Adrenal gland (tissue), 12 donors: ENCODE results near the gene HHATL. TPM values are rescaled to one million over a fixed set of nuclear protein-coding genes. Genes with fewer than 3 reads are reported as not detected.
A peak's percentile ranks its signal among the peaks of the same experiment; 100 is the strongest.

Experiments
- DNase-seq, 7 donors: peaks; one replicate each; pipeline ENCODE4 v3.0.0-alpha.2; 2019 to 2020
- H3K27ac ChIP-seq, 5 donors: fragments of 200-600 bp; sonication (generic) in 4 of 5; 1 replicate in 3 of 5; 2 replicates in 2 of 5; pipeline versions ENCODE4 v1.5.1 to v1.8.0; 2016 to 2020; ENCODE audit warnings: mild to moderate bottlenecking in 1 of 5
- H3K27me3 ChIP-seq: fragments of 200-600 bp; 2 replicates; pipeline ENCODE4 v1.8.0; 2021
- H3K36me3 ChIP-seq, 2 donors: fragments of 200-600 bp; replicated peaks in 1 of 2; 1 replicate in 1 of 2; 2 replicates in 1 of 2; pipeline versions ENCODE4 v1.5.1 to v1.8.0; 2018 to 2022
- H3K4me1 ChIP-seq, 2 donors: fragments of 200-600 bp; replicated peaks in 1 of 2; 1 replicate in 1 of 2; 2 replicates in 1 of 2; pipeline versions ENCODE4 v1.5.1 to v1.8.0; 2018 to 2021
- H3K4me3 ChIP-seq, 4 donors: fragments of 200-600 bp; sonication (generic) in 3 of 4; one replicate each; pipeline ENCODE4 v1.5.1; 2016 to 2018
- H3K9me3 ChIP-seq, 3 donors: fragments of 200-600 bp; sonication (generic) in 1 of 3; replicated peaks in 1 of 3; 1 replicate in 2 of 3; 2 replicates in 1 of 3; pipeline versions ENCODE4 v1.5.1 to v1.8.0; 2016 to 2021
- POLR2A ChIP-seq, 2 donors: fragments of 450-650 bp; IDR thresholded peaks; one replicate each; pipeline ENCODE4 v1.6.1; 2017; ENCODE audit warnings: antibody characterized with exemption in 2 of 2, mild to moderate bottlenecking in 2 of 2, moderate library complexity in 1 of 2
- WGBS, 4 donors: extraction: QIAGEN DNeasy Blood & Tissue Kit in 2 of 4; methylation state at CpG; one replicate each; pipeline versions ENCODE4 v1.1.5 to v1.1.7; 2013 to 2017; 5-methylcytosine and 5-hydroxymethylcytosine counted together
- intact Hi-C, 2 donors: fragments of 100-400 bp; cut with DNase I; formaldehyde crosslinking; loops; one replicate each; pipeline versions ENCODE4 v1.14.1 to v1.15.0; 2022 to 2023
- polyA plus RNA-seq, 3 donors: library from polyadenylated mRNA; stranded (reverse); fragments of 200-250 nt in 2 of 3; fragments of 350-450 nt in 1 of 3; fragmentation: Illumina TruSeq in 1 of 3; extraction: RNeasy Lipid Tissue Mini Kit (QIAGEN cat#74804) in 1 of 3; gene quantifications; one replicate each; pipeline ENCODE4 v1.2.3, GENCODE V29; 2013 to 2014
- total RNA-seq, 9 donors: library from RNA; depleted of rRNA in 4 of 9; stranded (reverse); fragments of >200 nt in 4 of 9; fragments of 120-200 nt in 1 of 9; fragmentation: NEBNext Ultra II Directional in 1 of 9; extraction: Animal tissue kit (Norgen Biotek cat#: 25700) in 1 of 9; gene quantifications; one replicate each; pipeline versions ENCODE4 v1.1.0 to v1.2.4, GENCODE V29; 2013 to 2023
- TF ChIP-seq, protein P1 (sequence below), 6 experiments: fragments of 450-650 bp in 4 of 6; fragments of 200-600 bp in 2 of 6; sonication (generic) in 1 of 6; IDR thresholded peaks; 1 replicate in 5 of 6; 2 replicates in 1 of 6; pipeline versions ENCODE4 v1.5.1 to v1.8.0; 2016 to 2021; ENCODE audit warnings: antibody characterized with exemption in 6 of 6, mild to moderate bottlenecking in 2 of 6, moderate library complexity in 1 of 6
- donor health status: healthy with polysubstance abuse.
- donor health status: Bipolar disorder and iron deficiency.
- donor health status: DM: yes; HTN: yes; CAD: no.
- donor health status: DM: no; HTN: no; CAD: no.
- donor health status: DM: no; HTN: no; CAD: no.
- donor health status: DM: yes; HTN: yes; CAD: no.

HHATL gene
- total and polyA plus RNA-seq, 12 donors, result 0.18 to 4.5 (median 0.73) TPM; not detected in 2

DNA sequence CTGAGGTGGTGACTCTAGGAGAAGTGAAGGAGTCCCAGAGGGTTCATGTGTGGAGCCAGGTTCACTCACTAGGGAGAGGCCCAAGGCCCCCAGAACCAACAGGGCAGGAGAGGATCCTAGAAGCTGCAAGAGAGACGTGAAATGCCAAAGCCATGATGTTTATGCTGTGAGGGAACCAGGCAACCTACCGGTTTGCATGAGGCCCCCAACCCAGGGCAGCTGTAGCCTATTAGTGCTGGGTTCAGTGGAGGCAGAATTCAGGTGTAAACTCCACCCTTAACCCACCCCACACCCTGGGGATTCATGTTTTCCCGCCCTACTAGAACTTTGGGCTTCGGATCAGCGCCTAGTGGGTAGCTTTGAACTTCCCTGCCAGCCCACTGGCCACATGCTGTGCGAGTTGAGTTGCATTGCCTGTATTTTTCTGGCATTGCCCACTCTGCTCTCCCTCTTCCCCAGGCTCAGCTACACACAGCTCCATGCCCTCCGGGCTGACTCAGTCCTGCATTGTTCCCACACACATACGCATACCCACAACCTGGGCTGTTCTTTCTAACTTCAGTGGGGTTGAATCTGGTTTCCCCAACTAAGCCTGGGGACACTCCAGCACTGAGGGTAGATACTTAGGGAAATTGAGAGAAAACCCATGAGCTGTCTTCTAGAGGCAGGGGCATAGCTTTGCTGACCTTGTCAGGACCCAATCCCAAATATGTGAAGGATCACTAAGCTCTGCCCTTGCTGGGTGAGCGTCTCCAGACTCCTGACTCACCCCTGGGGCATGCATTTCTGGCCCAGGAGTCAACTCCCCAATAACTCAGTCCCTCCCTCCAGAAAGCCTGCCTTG lies 51.1 kb downstream of the HHATL start:
- intact Hi-C loops, result loop anchor here (5.0 to 10.0 kb wide), 2 partner anchors 47 to 49 kb away; partner anchors contain the start of gene NKTR (in 2 of the 2)
- peaks cover 0 to 21% of the 10 kb centered on the region in 2 donors for H3K36me3 ChIP-seq
- no peaks in the 10 kb centered on the region for H3K27me3 ChIP-seq
- no peak overlapping the region for H3K4me3 ChIP-seq
- peak in 5 of 7 donors; percentile 34 to 66 (median 50) for DNase-seq
- no peaks in the 10 kb centered on the region for H3K9me3 ChIP-seq
- TF ChIP-seq, protein P1, sequence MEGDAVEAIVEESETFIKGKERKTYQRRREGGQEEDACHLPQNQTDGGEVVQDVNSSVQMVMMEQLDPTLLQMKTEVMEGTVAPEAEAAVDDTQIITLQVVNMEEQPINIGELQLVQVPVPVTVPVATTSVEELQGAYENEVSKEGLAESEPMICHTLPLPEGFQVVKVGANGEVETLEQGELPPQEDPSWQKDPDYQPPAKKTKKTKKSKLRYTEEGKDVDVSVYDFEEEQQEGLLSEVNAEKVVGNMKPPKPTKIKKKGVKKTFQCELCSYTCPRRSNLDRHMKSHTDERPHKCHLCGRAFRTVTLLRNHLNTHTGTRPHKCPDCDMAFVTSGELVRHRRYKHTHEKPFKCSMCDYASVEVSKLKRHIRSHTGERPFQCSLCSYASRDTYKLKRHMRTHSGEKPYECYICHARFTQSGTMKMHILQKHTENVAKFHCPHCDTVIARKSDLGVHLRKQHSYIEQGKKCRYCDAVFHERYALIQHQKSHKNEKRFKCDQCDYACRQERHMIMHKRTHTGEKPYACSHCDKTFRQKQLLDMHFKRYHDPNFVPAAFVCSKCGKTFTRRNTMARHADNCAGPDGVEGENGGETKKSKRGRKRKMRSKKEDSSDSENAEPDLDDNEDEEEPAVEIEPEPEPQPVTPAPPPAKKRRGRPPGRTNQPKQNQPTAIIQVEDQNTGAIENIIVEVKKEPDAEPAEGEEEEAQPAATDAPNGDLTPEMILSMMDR (IDR thresholded peaks at IDR 0.05), result no peak
- no peak for TF ChIP-seq POLR2A (IDR thresholded peaks at IDR 0.05)
- H3K27ac ChIP-seq, result peak overlapping the region in 3 of 5 donors; percentile 40 to 94 (median 89)
- H3K4me1 ChIP-seq, result peaks cover 35 to 48% of the 10 kb centered on the region in 2 donors
- WGBS, 4 donors, result 76 to 91% (median 78%) methylated on average over 7 to 9 of the region's 9 CpGs

DNA sequence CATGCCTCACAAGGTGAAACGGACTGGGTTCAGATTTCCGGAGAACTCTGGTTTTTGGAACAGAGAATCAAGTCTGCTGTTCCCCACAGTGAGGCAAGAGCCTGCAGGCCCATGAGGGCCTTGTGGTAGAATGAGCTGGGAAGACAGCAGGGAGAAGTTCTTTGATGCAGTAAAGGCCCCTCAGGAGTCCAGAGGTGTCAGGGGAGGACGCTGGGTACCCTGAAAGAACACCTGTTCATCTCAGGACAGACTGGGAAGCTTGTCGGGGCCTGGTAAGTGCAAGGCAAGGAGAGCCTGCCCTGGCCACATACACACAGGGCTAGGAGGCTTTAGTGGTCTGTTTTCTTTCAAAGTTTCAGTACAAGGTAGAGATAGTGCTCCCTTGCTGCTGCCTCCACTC lies 52.8 kb downstream of the HHATL start:
- TF ChIP-seq, protein P1 (IDR thresholded peaks at IDR 0.05), result no peak
- TF ChIP-seq POLR2A (IDR thresholded peaks at IDR 0.05), result no peak
- no peak overlapping the region for H3K4me3 ChIP-seq
- H3K4me1 ChIP-seq, result peaks cover 19 to 34% of the 10 kb centered on the region in 2 donors
- no peak overlapping the region for H3K27ac ChIP-seq
- H3K27me3 ChIP-seq, result no peaks in the 10 kb centered on the region
- H3K9me3 ChIP-seq, result no peaks in the 10 kb centered on the region
- intact Hi-C loops, result loop anchor here (5.0 to 10.0 kb wide), 2 partner anchors 45 to 47 kb away; partner anchors contain the start of gene NKTR (in 2 of the 2)
- H3K36me3 ChIP-seq, result peaks cover 0 to 38% of the 10 kb centered on the region in 2 donors
- DNase-seq, result no peak
- 81 to 97% (median 88%) methylated on average over 4 of the region's 4 CpGs for WGBS, 4 donors

DNA sequence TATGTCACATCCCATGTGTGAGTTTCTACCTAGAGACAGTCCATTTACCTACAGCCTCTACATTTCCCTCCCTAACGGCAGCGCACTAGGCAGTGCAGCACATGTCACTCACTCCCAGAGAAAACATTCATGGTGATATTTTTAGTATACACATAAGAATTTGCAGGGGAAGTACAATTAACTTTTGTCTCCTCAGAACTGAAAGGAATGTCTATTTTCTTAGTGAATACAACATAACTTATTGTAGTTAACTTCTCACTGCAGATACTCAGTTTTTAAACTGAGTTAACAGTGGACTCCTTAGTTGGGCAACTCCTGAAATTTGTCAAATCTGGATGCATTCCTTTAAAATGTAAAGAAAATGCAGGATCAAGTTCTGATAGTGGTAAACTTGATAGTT lies 53.6 kb downstream of the HHATL start:
- H3K4me3 ChIP-seq, result no peak overlapping the region
- H3K4me1 ChIP-seq, result peaks cover 18 to 33% of the 10 kb centered on the region in 2 donors
- H3K9me3 ChIP-seq, result no peaks in the 10 kb centered on the region
- 82 to 92% (median 89%) methylated on average over 2 of the region's 2 CpGs for WGBS, 4 donors
- TF ChIP-seq, protein P1 (IDR thresholded peaks at IDR 0.05), result no peak
- TF ChIP-seq POLR2A (IDR thresholded peaks at IDR 0.05), result no peak
- no peak for DNase-seq
- no peaks in the 10 kb centered on the region for H3K27me3 ChIP-seq
- intact Hi-C loops, result no loop called here
- peak overlapping the region in 1 of 5 donors; percentile 18 for H3K27ac ChIP-seq
- H3K36me3 ChIP-seq, result peaks cover 0 to 46% of the 10 kb centered on the region in 2 donors

DNA sequence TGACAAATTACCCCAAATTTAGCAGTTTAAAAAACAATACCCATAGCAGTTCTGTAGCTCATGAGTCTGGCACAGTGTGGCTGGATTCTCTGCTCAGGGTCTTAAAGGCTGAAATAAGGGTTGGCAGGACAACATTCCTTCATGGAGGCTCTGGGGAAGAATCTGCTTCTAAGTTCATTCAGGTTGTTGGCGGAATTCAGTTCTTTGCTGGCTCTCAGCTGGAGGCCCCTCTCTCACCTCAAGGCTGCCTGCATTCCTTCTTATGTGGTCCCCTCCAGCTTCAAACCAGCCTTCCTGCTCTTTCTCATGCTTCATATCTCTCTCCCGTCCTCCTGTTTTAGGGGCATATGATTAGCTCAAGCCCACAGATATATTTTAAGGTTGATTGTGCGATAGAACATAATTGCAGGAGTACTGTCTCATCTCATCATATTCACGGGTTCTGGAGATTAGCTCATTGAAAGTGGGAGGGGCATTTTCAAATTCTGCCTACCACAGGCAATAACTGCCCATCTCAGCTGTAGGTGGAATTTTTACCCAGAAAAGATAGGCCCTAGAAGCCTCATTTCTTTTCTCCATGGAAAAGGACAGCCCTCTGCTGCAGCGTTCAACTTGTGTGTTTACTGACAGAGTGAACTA lies 54.7 kb downstream of the HHATL start:
- no peaks in the 10 kb centered on the region for H3K27me3 ChIP-seq
- intact Hi-C loops, result no loop called here
- no peak for DNase-seq
- no peak overlapping the region for H3K27ac ChIP-seq
- peaks cover 0 to 56% of the 10 kb centered on the region in 2 donors for H3K36me3 ChIP-seq
- H3K4me3 ChIP-seq, result no peak overlapping the region
- WGBS, 4 donors, result 77 to 83% (median 80%) methylated on average over 5 of the region's 5 CpGs
- peaks cover 11 to 25% of the 10 kb centered on the region in 2 donors for H3K4me1 ChIP-seq
- H3K9me3 ChIP-seq, result no peaks in the 10 kb centered on the region
- TF ChIP-seq POLR2A (IDR thresholded peaks at IDR 0.05), result no peak
- TF ChIP-seq, protein P1 (IDR thresholded peaks at IDR 0.05), result no peak
